K562 (cell line): ENCODE results near the gene CENPC. TPM values are rescaled to one million over a fixed set of nuclear protein-coding genes. Genes with fewer than 3 reads are reported as not detected.

Experiments
- ATAC-seq: fragments of 200-7000 bp; cut with Tn5 transposase; 3 replicates; pipeline ENCODE4 v1.9.1; 2020; ENCODE audit warnings: moderate library complexity
- BruUV-seq: library from RNA; stranded (reverse); fragments of 400-500 nt; replicated peaks from 2 replicates; lab custom pipeline; 2021; lab: Mats Ljungman, UMichigan
- CTCF ChIA-PET: fragments of 300-600 bp; formaldehyde crosslinking; extraction: SDS; loops from one replicate; lab custom pipeline; 2021; ENCODE audit warnings: low intra/inter-chr PET ratio; lab: Yijun Ruan, JAX
- POLR2A ChIA-PET: fragments of 300-600, 350-650 bp; sonication (Branson Sonifier 250); formaldehyde crosslinking; extraction: SDS; loops from one replicate; lab custom pipeline; 2021; ENCODE audit warnings: antibody characterized with exemption, inconsistent platforms; lab: Yijun Ruan, JAX
- DNase-seq, 4 experiments: peaks; one replicate each; pipeline versions ENCODE4 v3.0.0 to v3.0.0-alpha.2; 2011 to 2018; ENCODE audit warnings: low spot score in 3 of 4, mixed read lengths in 3 of 4; ENCODE audit errors: extremely low read depth in 1 of 4
- FAIRE-seq: peaks from 2 replicates; lab custom pipeline; 2011; peaks lifted over from hg19 to GRCh38; lab: Jason Lieb, UNC
- H2AFZ ChIP-seq: 2 replicates; pipeline ENCODE4 v1.6.0; 2011; ENCODE audit warnings: low read depth, low read length, control low read depth, inconsistent platforms
- H3K27ac ChIP-seq: fragments of 200-600 bp; 3 replicates; pipeline ENCODE4 v1.8.0; 2011; ENCODE audit warnings: low read depth, mild to moderate bottlenecking, control low read depth, inconsistent platforms, low read length, moderate library complexity, mixed read lengths; ENCODE audit errors: extremely low read depth
- H3K27me3 ChIP-seq, 2 experiments: fragments of 300-600 bp in 1 of 2; 2 replicates in 1 of 2; 3 replicates in 1 of 2; pipeline versions ENCODE4 v1.6.0 to v1.8.0; 2011; ENCODE audit warnings: inconsistent platforms in 2 of 2, low read length in 2 of 2, mild to moderate bottlenecking in 1 of 2, mixed read lengths in 1 of 2, moderate library complexity in 1 of 2; ENCODE audit not compliant: control insufficient read depth in 2 of 2, insufficient read depth in 2 of 2
- H3K36me3 ChIP-seq: fragments of 300-600 bp; 3 replicates; pipeline ENCODE4 v1.8.0; 2011; ENCODE audit warnings: mild to moderate bottlenecking, low read length, inconsistent platforms; ENCODE audit not compliant: control insufficient read depth, insufficient read depth
- H3K4me1 ChIP-seq, 2 experiments: fragments of 200-600 bp in 1 of 2; replicated peaks in 1 of 2; 2 replicates in 1 of 2; 3 replicates in 1 of 2; pipeline versions ENCODE4 v1.5.1 to v1.8.0; 2011; ENCODE audit warnings: inconsistent platforms in 2 of 2, low read length in 2 of 2, mild to moderate bottlenecking in 1 of 2, mixed read lengths in 1 of 2, moderate library complexity in 1 of 2; ENCODE audit not compliant: control insufficient read depth in 2 of 2, insufficient read depth in 2 of 2
- H3K4me2 ChIP-seq: 2 replicates; pipeline ENCODE4 v1.6.1; 2011; ENCODE audit warnings: low read length, control low read depth, inconsistent platforms, mixed read lengths; ENCODE audit not compliant: insufficient read depth
- H3K4me3 ChIP-seq: fragments of 200-600 bp; sonication (generic), shearing (Covaris generic); 2 replicates; pipeline ENCODE4 v1.5.1; 2016; ENCODE audit warnings: control low read depth, inconsistent platforms
- H3K79me2 ChIP-seq: fragments of 200-600 bp; 3 replicates; pipeline ENCODE4 v1.8.0; 2011; ENCODE audit warnings: low read length, inconsistent platforms; ENCODE audit not compliant: control insufficient read depth, insufficient read depth
- H3K9ac ChIP-seq, 2 experiments: 2 replicates each; pipeline versions ENCODE4 v1.6.0 to v1.6.1; 2011; ENCODE audit warnings: low read depth in 2 of 2, low read length in 2 of 2, control low read depth in 1 of 2, inconsistent platforms in 1 of 2, mild to moderate bottlenecking in 1 of 2, mixed read lengths in 1 of 2; ENCODE audit not compliant: insufficient read depth in 1 of 2
- H3K9me1 ChIP-seq: one replicate; pipeline ENCODE4 v1.6.0; 2011; ENCODE audit warnings: inconsistent platforms, mild to moderate bottlenecking, low read length, moderate library complexity; ENCODE audit not compliant: control insufficient read depth, insufficient read depth
- H3K9me3 ChIP-seq: replicated peaks from 2 replicates; pipeline ENCODE4 v1.5.1; 2011; ENCODE audit warnings: low read depth, low read length, inconsistent platforms; ENCODE audit not compliant: control insufficient read depth, insufficient read depth
- H4K20me1 ChIP-seq: replicated peaks from 2 replicates; pipeline ENCODE4 v1.6.1; 2011; ENCODE audit warnings: low read length, inconsistent platforms, mixed read lengths; ENCODE audit not compliant: control insufficient read depth, insufficient read depth
- ARID1B ChIP-seq: fragments of 450-650 bp; IDR thresholded peaks from 2 replicates; pipeline ENCODE4 v1.6.1; 2016; ENCODE audit warnings: antibody characterized with exemption, mild to moderate bottlenecking, inconsistent platforms
- JUNB ChIP-seq: fragments of 450-650 bp; formaldehyde crosslinking; conservative IDR thresholded peaks from 2 replicates; pipeline ENCODE4 v1.4.0; 2020; ENCODE audit warnings: mild to moderate bottlenecking
- SPI1 ChIP-seq: IDR thresholded peaks from 2 replicates; pipeline ENCODE4 v1.6.1; 2011; ENCODE audit warnings: low read depth, low read length, control low read depth, borderline replicate concordance
- TAF9B ChIP-seq: fragments of 450-650 bp; IDR thresholded peaks from 2 replicates; pipeline ENCODE4 v1.6.1; 2018; ENCODE audit warnings: mild to moderate bottlenecking; ENCODE audit not compliant: partially characterized antibody
- WGBS: fragments of 100-300 bp; shearing (Covaris generic); methylation state at CpG from one replicate; pipeline ENCODE4 v1.1.6; 2016; ENCODE audit warnings: low coverage, mixed read lengths; ENCODE audit not compliant: insufficient coverage; ENCODE audit errors: missing lambda C conversion rate; 5-methylcytosine and 5-hydroxymethylcytosine counted together
- in situ Hi-C: fragments of 300-500 bp; cut with MboI; formaldehyde crosslinking; loops from 4 replicates; pipeline ENCODE4 v1.15.0; 2018; ENCODE audit warnings: inconsistent platforms, mixed read lengths
- intact Hi-C: fragments of 100-400 bp; cut with micrococcal nuclease; formaldehyde crosslinking; loops from 2 replicates; pipeline ENCODE4 v1.14.2; 2022
- polyA plus RNA-seq, 8 experiments: library from polyadenylated mRNA; depleted of rRNA in 4 of 8; stranded (reverse) in 5 of 8; unstranded in 3 of 8; fragments of >200 nt; fragmentation: Nextera tagmentation in 2 of 8; fragmentation: Illumina TruSeq in 1 of 8; extraction: Ambion mirVana in 2 of 8; extraction: Trizol in 1 of 8; gene quantifications; 2 replicates each; pipeline versions ENCODE4 v1.2.1 to v1.2.3, GENCODE V29; 2011 to 2014; ENCODE audit warnings: inconsistent platforms in 1 of 8, missing spikeins in 1 of 8
- total RNA-seq, 7 experiments: library from RNA; depleted of rRNA in 6 of 7; stranded (reverse); fragments of >200 nt in 6 of 7; fragmentation: Illumina TruSeq in 2 of 7; extraction: Trizol in 2 of 7; gene quantifications; 2 replicates each; pipeline versions ENCODE4 v1.2.1 to v1.2.3, GENCODE V29; 2011 to 2021; ENCODE audit warnings: low replicate concordance in 1 of 7

CENPC gene
- total and polyA plus RNA-seq, 9 of the 15 experiments (the other 6 are each of a cell fraction or from before 2014, with no cell fraction given) = 18.1 to 48.5 (median 30.8) TPM

- TF ChIP-seq TAF9B = no peak
These were observed 20.0 kb upstream of the CENPC start (continued) for GRCh38 chr4:67565284-67565683.

GRCh38 chr4:67558493-67558892 lies 13.2 kb upstream of the CENPC start, which contains the start of gene STAP1:
TSS of gene STAP1 (plus strand) at chr4:67558727. CDS start at chr4:67558810, 83 bp downstream.
- H3K9me3 ChIP-seq = no peaks in the 10 kb centered on the region
- H3K4me1 ChIP-seq = peaks cover 0 to 3% of the 10 kb centered on the region in 2 experiments; a peak in 2 of 5 replicates
- DNase-seq (no peak), ATAC-seq (no peak; the same call in 2 of the 3 replicates), FAIRE-seq (peak; percentile 68)
- ChIA-PET CTCF (no interaction called here), POLR2A (no interaction called here)
- H3K9ac ChIP-seq = no peak within 1 kb of the TSS
- no peaks in the 10 kb centered on the region for H3K36me3 ChIP-seq
- H3K4me2 ChIP-seq = no peak within 1 kb of the TSS
- H4K20me1 ChIP-seq = no peaks in the 10 kb centered on the region
- in situ Hi-C loops = no loop called here
- no peaks in the 10 kb centered on the region for H3K9me1 ChIP-seq
- H3K27ac ChIP-seq = no peak within 1 kb of the TSS
- WGBS = 77% methylated on average over 4 of the region's 4 CpGs
- no peaks in the 10 kb centered on the region for H3K79me2 ChIP-seq
- H3K4me3 ChIP-seq = no peak within 1 kb of the TSS
- intact Hi-C loops = no loop called here
- H3K27me3 ChIP-seq = no peaks in the 10 kb centered on the region
- peak within 1 kb of the TSS; percentile 61; the same call in 1 of the 2 replicates for H2AFZ ChIP-seq
- BruUV-seq = no TSS peak
- no peak for TF ChIP-seq JUNB (CRISPR knock-in tag)
- 0 out of 2 replicates have a peak, but pooled peaks have one; percentile 21 for TF ChIP-seq ARID1B
- TF ChIP-seq SPI1 = peak; percentile 85
